SU-DHL-6 (cell line): Measurements from ENCODE around the gene USP17L11.
"Not testable (repeated sequence)": the region's sequence is repeated elsewhere in the genome, so short reads cannot be mapped to it uniquely, and the experiment has no call there.

Experiments
- H2AFZ ChIP-seq: fragments of 200-600 bp; sonication (generic); 2 replicates; pipeline ENCODE4 v1.6.1; 2014; ENCODE audit warnings: low read depth, mild to moderate bottlenecking, moderate library complexity, mixed read lengths, antibody characterized with exemption, low read length; ENCODE audit not compliant: severe bottlenecking
- H3F3A ChIP-seq: fragments of 200-600 bp; shearing (Covaris generic); 2 replicates; pipeline ENCODE4 v1.6.0; 2016; ENCODE audit warnings: antibody characterized with exemption, mild to moderate bottlenecking; ENCODE audit not compliant: insufficient read depth
- H3K27ac ChIP-seq: fragments of 200-600 bp; sonication (generic); 2 replicates; pipeline ENCODE4 v1.5.1; 2016; ENCODE audit warnings: low read depth, mild to moderate bottlenecking, low read length, moderate library complexity, mixed read lengths
- H3K27me3 ChIP-seq: fragments of 200-600 bp; sonication (generic), shearing (Covaris generic); 2 replicates; pipeline ENCODE4 v1.6.0; 2014; ENCODE audit warnings: mild to moderate bottlenecking, low read length
- H3K36me3 ChIP-seq: fragments of 200-600 bp; sonication (generic); 2 replicates; pipeline ENCODE4 v1.6.1; 2014; ENCODE audit warnings: mild to moderate bottlenecking, low read length, mixed read lengths
- H3K4me2 ChIP-seq: fragments of 300-600, 200-600 bp; shearing (Covaris generic), sonication (generic); 2 replicates; pipeline ENCODE4 v1.6.0; 2014; ENCODE audit warnings: low read length, low read depth, mild to moderate bottlenecking; ENCODE audit not compliant: poor library complexity, severe bottlenecking
- H3K4me3 ChIP-seq: fragments of 200-600 bp; sonication (generic); 2 replicates; pipeline ENCODE4 v1.5.1; 2014; ENCODE audit warnings: antibody characterized with exemption, low read length, mild to moderate bottlenecking, mixed read lengths; ENCODE audit not compliant: insufficient read depth, poor library complexity, severe bottlenecking
- H3K79me2 ChIP-seq: fragments of 200-600 bp; sonication (generic); 2 replicates; pipeline ENCODE4 v1.6.1; 2014; ENCODE audit warnings: mild to moderate bottlenecking, low read length, moderate library complexity; ENCODE audit not compliant: insufficient read depth
- H3K9ac ChIP-seq: fragments of 200-600 bp; sonication (generic); 2 replicates; pipeline ENCODE4 v1.7.0; 2014; ENCODE audit warnings: mild to moderate bottlenecking, low read length
- H3K9me2 ChIP-seq: fragments of 200-600 bp; sonication (generic); replicated peaks from 2 replicates; pipeline ENCODE4 v1.6.1; 2014; ENCODE audit warnings: low read length; ENCODE audit not compliant: insufficient read depth
- H3K9me3 ChIP-seq: fragments of 200-600 bp; sonication (generic); 2 replicates; pipeline ENCODE4 v1.6.1; 2014; ENCODE audit warnings: low read length, mixed read lengths; ENCODE audit not compliant: insufficient read depth
- H4K20me1 ChIP-seq: fragments of 200-600 bp; sonication (generic); 2 replicates; pipeline ENCODE4 v1.6.1; 2014; ENCODE audit warnings: low read depth, mild to moderate bottlenecking, antibody characterized with exemption, low read length, moderate library complexity, mixed read lengths

USP17L11 gene

DNA sequence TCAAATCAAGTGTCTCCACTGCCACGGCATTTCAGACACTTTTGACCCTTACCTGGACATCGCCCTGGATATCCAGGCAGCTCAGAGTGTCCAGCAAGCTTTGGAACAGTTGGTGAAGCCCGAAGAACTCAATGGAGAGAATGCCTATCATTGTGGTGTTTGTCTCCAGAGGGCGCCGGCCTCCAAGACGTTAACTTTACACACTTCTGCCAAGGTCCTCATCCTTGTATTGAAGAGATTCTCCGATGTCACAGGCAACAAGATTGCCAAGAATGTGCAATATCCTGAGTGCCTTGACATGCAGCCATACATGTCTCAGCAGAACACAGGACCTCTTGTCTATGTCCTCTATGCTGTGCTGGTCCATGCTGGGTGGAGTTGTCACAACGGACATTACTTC is 15.0 kb downstream of the USP17L11 start:
- H3K9me2 ChIP-seq, H3F3A ChIP-seq, H3K9me3 ChIP-seq, H3K79me2 ChIP-seq, H3K4me3 ChIP-seq, H3K4me2 ChIP-seq, H3K27me3 ChIP-seq, H3K36me3 ChIP-seq, H3K9ac ChIP-seq, H3K27ac ChIP-seq, H4K20me1 ChIP-seq, H2AFZ ChIP-seq: not testable (repeated sequence)

DNA sequence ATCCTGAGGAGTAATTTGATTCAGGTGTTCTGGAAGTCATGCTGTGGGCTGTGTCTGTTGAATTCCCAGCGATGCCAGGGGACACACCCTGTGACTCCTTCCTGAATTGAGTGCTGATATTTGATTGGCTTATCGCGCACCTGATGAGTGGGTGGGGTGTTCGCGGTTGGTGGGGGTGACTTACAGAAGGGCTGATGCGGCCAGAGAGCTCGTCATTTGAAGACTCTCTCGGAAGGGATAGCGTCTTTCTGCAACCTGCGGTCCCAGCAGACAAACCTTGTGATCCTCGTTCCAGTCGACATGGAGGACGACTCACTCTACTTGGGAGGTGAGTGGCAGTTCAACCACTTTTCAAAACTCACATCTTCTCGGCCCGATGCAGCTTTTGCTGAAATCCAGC is 18.9 kb downstream of the USP17L11 start, which contains the start of gene USP17L15:
TSS of gene USP17L15 (plus strand) at position 301 of the 400 bp plus-strand sequence. CDS start at position 301, 0 bp downstream.
- not testable (repeated sequence) for H2AFZ ChIP-seq, H3K27ac ChIP-seq, H3K27me3 ChIP-seq, H3K36me3 ChIP-seq, H3F3A ChIP-seq, H4K20me1 ChIP-seq, H3K9me3 ChIP-seq, H3K4me3 ChIP-seq, H3K79me2 ChIP-seq, H3K4me2 ChIP-seq, H3K9me2 ChIP-seq, H3K9ac ChIP-seq

DNA sequence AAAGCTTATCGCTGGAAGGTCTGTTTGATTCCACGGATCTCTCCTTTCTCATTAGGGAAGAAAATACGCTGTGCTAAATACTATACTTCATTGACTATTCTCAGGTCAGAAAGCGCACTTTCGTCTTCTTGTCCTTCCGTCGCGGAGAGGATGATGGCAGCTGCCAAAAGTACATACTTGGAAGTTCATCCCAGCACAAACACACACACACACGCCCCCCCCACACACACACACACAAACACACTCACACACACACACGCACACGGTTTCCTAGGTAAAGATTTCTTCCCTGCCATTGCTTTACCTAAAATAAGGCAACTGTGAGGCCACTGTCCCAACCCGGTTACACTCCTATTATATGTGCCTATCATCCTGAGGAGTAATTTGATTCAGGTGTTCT is 23.3 kb downstream of the USP17L11 start:
- not testable (repeated sequence) for H3K27ac ChIP-seq, H3K79me2 ChIP-seq, H3K36me3 ChIP-seq, H4K20me1 ChIP-seq, H3K9me3 ChIP-seq, H3K9me2 ChIP-seq, H3F3A ChIP-seq, H3K9ac ChIP-seq, H3K4me2 ChIP-seq, H2AFZ ChIP-seq, H3K4me3 ChIP-seq, H3K27me3 ChIP-seq

DNA sequence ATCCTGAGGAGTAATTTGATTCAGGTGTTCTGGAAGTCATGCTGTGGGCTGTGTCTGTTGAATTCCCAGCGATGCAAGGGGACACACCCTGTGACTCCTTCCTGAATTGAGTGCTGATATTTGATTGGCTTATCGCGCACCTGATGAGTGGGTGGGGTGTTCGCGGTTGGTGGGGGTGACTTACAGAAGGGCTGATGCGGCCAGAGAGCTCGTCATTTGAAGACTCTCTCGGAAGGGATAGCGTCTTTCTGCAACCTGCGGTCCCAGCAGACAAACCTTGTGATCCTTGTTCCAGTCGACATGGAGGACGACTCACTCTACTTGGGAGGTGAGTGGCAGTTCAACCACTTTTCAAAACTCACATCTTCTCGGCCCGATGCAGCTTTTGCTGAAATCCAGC is 28.4 kb downstream of the USP17L11 start, which contains the start of gene USP17L17:
TSS of gene USP17L17 (plus strand) at position 301 of the 400 bp plus-strand sequence. CDS start at position 301, 0 bp downstream.
- H3K36me3 ChIP-seq, H2AFZ ChIP-seq, H3K27ac ChIP-seq, H3K4me3 ChIP-seq, H4K20me1 ChIP-seq, H3K4me2 ChIP-seq, H3F3A ChIP-seq, H3K9me2 ChIP-seq, H3K27me3 ChIP-seq, H3K79me2 ChIP-seq, H3K9me3 ChIP-seq, H3K9ac ChIP-seq: not testable (repeated sequence)

DNA sequence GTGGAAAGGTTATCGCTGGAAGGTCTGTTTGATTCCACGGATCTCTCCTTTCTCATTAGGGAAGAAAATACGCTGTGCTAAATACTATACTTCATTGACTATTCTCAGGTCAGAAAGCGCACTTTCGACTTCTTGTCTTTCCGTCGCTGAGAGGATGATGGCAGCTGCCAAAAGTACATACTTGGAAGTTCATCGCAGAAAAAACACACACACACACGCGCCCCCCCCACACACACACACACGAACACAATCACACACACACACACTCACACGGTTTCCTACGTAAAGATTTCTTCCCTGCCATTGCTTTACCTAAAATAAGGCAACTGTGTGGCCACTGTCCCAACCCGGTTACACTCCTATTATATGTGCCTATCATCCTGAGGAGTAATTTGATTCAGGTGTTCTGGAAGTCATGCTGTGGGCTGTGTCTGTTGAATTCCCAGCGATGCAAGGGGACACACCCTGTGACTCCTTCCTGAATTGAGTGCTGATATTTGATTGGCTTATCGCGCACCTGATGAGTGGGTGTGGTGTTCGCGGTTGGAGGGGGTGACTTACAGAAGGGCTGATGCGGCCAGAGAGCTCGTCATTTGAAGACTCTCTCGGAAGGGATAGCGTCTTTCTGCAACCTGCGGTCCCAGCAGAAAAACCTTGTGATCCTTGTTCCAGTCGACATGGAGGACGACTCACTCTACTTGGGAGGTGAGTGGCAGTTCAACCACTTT is 32.9 kb downstream of the USP17L11 start, which contains the start of gene USP17L18:
TSS of gene USP17L18 (plus strand) at position 678 of the 728 bp plus-strand sequence. CDS start at position 678, 0 bp downstream.
- not testable (repeated sequence) for H3K4me2 ChIP-seq, H3K9me3 ChIP-seq, H3K27me3 ChIP-seq, H3K9me2 ChIP-seq, H4K20me1 ChIP-seq, H3K9ac ChIP-seq, H3K36me3 ChIP-seq, H3F3A ChIP-seq, H2AFZ ChIP-seq, H3K4me3 ChIP-seq, H3K27ac ChIP-seq, H3K79me2 ChIP-seq

DNA sequence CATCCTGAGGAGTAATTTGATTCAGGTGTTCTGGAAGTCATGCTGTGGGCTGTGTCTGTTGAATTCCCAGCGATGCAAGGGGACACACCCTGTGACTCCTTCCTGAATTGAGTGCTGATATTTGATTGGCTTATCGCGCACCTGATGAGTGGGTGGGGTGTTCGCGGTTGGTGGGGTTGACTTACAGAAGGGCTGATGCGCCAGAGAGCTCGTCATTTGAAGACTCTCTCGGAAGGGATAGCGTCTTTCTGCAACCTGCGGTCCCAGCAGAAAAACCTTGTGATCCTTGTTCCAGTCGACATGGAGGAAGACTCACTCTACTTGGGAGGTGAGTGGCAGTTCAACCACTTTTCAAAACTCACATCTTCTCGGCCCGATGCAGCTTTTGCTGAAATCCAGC is 37.9 kb downstream of the USP17L11 start, which contains the start of gene USP17L19:
TSS of gene USP17L19 (plus strand) at position 301 of the 400 bp plus-strand sequence. CDS start at position 301, 0 bp downstream.
- not testable (repeated sequence) for H4K20me1 ChIP-seq, H3F3A ChIP-seq, H3K27me3 ChIP-seq, H3K4me2 ChIP-seq, H3K4me3 ChIP-seq, H3K9me3 ChIP-seq, H3K9ac ChIP-seq, H3K27ac ChIP-seq, H3K9me2 ChIP-seq, H2AFZ ChIP-seq, H3K79me2 ChIP-seq, H3K36me3 ChIP-seq

DNA sequence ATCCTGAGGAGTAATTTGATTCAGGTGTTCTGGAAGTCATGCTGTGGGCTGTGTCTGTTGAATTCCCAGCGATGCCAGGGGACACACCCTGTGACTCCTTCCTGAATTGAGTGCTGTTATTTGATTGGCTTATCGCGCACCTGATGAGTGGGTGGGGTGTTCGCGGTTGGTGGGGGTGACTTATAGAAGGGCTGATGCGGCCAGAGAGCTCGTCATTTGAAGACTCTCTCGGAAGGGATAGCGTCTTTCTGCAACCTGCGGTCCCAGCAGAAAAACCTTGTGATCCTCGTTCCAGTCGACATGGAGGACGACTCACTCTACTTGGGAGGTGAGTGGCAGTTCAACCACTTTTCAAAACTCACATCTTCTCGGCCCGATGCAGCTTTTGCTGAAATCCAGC is 42.6 kb downstream of the USP17L11 start, which contains the start of gene USP17L20:
TSS of gene USP17L20 (plus strand) at position 301 of the 400 bp plus-strand sequence. CDS start at position 301, 0 bp downstream.
- H3K36me3 ChIP-seq, H3K9me3 ChIP-seq, H2AFZ ChIP-seq, H3K79me2 ChIP-seq, H3K9me2 ChIP-seq, H3K27ac ChIP-seq, H3K9ac ChIP-seq, H3F3A ChIP-seq, H3K27me3 ChIP-seq, H3K4me3 ChIP-seq, H3K4me2 ChIP-seq, H4K20me1 ChIP-seq: not testable (repeated sequence)

DNA sequence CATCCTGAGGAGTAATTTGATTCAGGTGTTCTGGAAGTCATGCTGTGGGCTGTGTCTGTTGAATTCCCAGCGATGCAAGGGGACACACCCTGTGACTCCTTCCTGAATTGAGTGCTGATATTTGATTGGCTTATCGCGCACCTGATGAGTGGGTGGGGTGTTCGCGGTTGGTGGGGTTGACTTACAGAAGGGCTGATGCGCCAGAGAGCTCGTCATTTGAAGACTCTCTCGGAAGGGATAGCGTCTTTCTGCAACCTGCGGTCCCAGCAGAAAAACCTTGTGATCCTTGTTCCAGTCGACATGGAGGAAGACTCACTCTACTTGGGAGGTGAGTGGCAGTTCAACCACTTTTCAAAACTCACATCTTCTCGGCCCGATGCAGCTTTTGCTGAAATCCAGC is 47.4 kb downstream of the USP17L11 start, which contains the start of gene USP17L21:
TSS of gene USP17L21 (plus strand) at position 301 of the 400 bp plus-strand sequence. CDS start at position 301, 0 bp downstream.
- not testable (repeated sequence) for H4K20me1 ChIP-seq, H3K9ac ChIP-seq, H3K4me2 ChIP-seq, H3K27ac ChIP-seq, H2AFZ ChIP-seq, H3K9me2 ChIP-seq, H3K27me3 ChIP-seq, H3K36me3 ChIP-seq, H3K79me2 ChIP-seq, H3F3A ChIP-seq, H3K9me3 ChIP-seq, H3K4me3 ChIP-seq
